C4-2B (cell line): ENCODE results near the gene GSTT2B.

Experiments used
- ZFX ChIP-seq: fragments of 450-650 bp; IDR thresholded peaks from 2 replicates; pipeline ENCODE4 v1.6.1; 2017
- TF ChIP-seq, protein P1 (sequence below): fragments of 450-650 bp; conservative IDR thresholded peaks from 2 replicates; pipeline ENCODE4 v1.5.1; 2017; ENCODE audit warnings: mild to moderate bottlenecking

DNA sequence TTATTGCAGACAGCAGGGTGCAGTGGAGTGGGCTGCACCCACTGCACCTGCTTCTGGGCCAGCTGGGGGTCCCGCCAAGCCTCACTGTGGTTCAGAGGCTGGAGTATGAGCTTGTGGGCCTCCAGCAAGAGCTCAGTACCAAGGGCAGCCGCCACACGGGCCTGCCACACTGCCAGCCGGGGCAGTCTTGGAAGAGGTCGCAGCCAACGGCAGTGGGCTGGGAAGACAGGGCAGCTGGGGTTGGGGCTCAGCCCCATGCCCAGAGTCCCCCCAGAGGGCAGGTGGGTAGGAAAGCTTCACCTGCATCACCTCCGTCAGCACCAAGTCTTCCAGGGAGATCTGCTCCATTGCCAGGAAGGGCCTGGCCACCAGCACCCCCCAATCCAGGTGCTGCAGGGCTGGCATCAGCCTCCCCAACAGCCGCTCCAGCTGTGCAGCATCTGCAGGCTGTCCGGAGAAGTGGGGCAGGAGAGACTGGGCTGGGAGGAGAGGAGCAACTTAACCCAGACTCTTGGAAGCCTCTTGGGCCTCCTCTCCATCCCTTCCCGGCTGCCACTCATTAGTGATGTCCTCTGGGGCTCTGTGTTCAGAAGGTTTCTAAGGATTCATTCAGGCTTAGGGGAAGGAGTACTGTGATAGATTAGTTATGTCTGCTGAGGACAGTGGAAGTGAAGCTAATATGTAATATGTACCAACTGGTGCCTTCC lies 45.4 kb upstream of the GSTT2B start:
- TF ChIP-seq, protein P1, sequence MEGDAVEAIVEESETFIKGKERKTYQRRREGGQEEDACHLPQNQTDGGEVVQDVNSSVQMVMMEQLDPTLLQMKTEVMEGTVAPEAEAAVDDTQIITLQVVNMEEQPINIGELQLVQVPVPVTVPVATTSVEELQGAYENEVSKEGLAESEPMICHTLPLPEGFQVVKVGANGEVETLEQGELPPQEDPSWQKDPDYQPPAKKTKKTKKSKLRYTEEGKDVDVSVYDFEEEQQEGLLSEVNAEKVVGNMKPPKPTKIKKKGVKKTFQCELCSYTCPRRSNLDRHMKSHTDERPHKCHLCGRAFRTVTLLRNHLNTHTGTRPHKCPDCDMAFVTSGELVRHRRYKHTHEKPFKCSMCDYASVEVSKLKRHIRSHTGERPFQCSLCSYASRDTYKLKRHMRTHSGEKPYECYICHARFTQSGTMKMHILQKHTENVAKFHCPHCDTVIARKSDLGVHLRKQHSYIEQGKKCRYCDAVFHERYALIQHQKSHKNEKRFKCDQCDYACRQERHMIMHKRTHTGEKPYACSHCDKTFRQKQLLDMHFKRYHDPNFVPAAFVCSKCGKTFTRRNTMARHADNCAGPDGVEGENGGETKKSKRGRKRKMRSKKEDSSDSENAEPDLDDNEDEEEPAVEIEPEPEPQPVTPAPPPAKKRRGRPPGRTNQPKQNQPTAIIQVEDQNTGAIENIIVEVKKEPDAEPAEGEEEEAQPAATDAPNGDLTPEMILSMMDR, result no peak
- no peak for TF ChIP-seq ZFX
